T-helper 1 cell (primary cell): ENCODE data around the gene KLF4.

ENCODE experiments used
- DNase-seq, 5 donors: peaks; one replicate each; pipeline ENCODE4 v3.0.0-alpha.2; 2012 to 2020

The KLF4 gene

DNA sequence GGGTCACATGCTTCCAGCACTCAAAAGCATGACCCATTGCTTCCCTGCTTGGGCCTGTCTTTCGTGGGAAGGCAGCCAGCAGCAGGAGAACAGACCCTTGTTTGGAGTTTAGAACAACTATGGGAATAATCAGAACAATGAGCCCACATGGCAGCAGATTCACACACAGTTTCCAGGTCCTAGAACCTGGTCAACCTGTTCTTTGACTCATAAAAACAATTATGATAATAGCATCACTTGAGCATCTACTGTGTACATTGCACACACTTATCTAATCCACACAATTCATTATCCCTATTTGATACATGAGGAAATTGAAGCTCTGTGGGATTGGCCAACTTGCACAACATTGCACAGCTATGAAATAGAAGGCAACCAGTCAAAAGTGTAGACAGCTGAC lies 41.7 kb downstream of the KLF4 start:
- no peak for DNase-seq

DNA sequence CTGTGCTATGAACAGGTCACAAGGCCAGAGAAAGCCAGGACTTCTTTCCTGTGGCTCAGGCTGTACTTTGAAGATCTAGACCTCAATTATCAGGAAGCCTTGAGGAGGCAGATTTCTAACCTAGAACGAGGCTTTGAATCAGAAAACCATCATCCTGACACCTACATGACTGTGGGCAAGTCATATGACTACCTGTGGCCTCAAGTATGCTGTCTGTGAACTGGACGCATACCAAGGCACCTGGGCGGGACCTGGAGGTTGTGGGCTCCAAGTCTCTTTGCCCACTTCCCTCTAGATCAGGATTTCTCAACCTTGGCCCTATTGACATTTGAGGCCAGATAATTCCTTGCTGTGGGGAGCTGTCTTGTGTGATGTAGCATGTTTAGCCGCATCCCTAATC lies 42.5 kb downstream of the KLF4 start:
- no peak for DNase-seq

DNA sequence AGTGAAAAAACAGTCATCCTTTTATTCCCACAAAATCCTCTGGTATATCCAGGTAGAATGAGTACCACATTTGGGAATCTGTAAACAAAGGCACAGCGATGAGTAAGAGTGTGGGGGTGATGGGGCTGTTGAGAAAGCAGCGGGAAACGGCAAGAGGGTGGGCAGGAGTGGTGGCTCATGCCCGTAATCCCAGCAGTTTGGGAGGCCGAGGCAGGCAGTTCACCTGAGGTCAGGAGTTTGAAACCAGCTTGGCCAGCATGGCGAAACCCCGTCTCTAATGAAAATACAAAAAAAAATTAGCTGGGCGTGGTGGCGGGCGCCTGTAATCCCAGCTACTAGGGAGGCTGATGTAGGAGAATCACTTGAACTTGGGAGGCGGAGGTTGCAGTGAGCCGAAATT lies 43.1 kb downstream of the KLF4 start:
- no peak for DNase-seq

DNA sequence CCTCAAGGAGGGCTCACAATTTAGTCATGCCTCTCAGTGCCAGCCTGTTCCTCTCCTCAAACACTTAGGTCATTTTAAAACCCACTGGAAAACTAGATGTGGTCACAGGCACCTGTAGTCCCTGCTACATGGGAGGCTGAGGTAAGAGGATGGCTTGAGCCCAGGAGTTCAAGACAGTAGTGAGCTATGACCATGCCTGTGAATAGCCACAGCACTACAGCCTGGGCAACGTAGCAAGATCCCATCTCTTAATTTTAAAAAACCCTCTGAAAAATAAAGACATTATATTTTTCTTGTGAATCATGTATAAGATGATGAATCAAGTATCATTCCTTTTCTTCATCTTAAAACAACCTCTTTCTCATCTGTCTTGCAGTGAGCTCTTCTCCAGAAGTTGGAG lies 45.8 kb downstream of the KLF4 start:
- no peak for DNase-seq

DNA sequence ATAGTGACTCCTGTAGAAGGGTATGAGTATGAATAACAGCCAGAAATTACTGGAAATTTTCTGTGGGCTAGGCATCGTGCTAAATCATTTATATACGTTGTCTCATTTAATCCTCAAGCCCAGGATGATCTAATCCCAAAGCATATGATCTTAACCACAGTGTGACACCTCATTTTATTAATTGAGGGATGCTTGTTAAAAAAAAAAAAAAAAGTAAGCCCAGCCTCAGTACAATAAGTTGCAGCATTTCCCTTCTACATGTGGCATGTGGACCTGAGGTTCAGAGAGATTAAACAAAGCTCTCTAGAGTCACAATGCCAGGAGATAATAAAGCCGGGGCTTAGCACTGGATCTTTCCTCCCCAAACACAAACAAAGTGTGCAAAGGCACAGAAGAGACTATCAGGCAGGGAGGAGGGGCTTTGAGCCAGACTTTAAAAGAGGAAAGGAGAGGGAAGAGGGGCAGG lies 49.5 kb downstream of the KLF4 start:
- DNase-seq, result no peak

DNA sequence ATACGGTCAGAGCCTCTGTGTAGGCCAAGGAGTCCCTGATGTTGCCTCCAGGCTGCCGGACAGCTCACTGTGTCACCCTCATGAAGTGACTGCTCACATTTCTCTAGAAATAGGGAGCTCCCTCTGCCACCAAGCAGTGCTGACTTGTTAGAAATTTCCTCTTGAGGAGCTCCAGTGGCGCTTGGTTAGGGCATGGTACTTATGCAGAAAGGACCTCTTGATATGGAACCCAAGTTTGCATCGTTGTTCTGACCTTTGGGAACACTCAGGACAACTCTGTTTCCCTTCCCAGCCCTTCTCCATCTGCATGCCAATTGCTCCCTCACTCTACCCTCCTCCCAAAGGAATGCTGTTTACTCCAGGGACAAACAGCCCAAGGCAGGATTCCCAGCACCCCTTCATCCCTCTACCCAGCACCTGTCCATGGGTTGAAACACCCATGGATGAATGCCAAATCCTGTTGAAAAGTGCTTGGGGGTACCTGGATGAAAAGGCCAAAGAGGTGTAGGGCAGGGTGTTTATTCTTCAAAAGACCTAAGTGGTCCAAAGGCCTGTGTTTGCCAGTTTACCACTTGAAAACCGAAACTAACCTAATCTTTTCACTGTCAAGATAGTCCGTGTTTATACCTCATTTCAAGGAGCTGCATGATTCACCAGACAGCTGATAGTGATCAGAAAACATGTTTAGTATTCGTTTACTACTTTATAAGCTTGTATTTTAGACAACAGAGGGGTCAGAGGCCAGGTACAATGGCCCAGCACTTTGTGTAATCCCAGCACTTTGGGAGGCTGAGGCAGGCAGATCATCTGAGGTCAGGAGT lies 51.1 kb downstream of the KLF4 start:
- no peak for DNase-seq

DNA sequence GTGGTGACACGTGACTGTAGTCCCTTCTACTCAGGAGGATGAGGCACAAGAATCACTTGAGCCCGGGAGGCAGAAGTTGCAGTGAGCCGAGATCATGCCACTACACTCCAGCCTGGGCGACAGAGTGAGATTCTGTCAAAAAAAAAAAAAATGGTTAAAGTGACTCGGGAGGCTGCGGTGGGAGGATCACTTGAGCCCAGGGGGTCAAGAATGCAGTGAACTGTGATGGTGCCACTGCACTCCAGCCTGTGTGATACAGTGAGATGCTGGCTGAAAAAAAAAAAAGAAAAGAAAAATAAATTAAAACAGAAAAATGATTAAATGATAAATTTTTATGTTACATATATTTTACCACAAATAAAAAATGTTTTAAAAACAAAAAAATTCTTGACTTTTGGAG lies 51.9 kb downstream of the KLF4 start:
- DNase-seq, result no peak

DNA sequence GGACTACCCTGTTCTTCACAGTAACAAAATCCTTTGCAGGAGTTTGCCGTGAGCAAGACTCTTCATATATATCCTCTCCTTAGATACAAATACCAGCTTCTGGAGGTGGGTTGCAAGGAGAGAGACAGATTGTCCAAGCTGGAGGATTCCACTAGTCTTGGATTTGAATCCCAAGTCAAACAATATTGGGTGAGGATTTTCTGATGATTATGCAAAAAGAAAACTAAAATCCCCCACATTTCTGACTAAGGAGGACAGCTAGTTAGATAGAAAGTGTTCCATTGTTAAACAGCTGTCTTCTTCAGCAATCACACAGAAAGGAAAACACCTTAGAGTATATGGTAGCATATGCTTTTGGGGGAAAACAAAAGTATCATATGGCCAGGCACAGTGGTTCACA lies 54.2 kb downstream of the KLF4 start:
- no peak for DNase-seq
